SK-N-SH (cell line): ENCODE results near the gene FNDC3B. TPM values are rescaled to one million over a fixed set of nuclear protein-coding genes. Genes with fewer than 3 reads are reported as not detected.

Experiments used
- CTCF ChIA-PET: fragments of 300-600, 350-600 bp; formaldehyde crosslinking; extraction: SDS; loops from one replicate; lab custom pipeline; 2021; lab: Yijun Ruan, JAX
- POLR2A ChIA-PET: fragments of 350-600 bp; sonication (Branson Sonifier 250); formaldehyde crosslinking; extraction: SDS; loops from one replicate; lab custom pipeline; 2020; ENCODE audit warnings: antibody characterized with exemption, inconsistent platforms; lab: Yijun Ruan, JAX
- DNase-seq: peaks from one replicate; pipeline ENCODE4 v3.0.0; 2012
- H2AFZ ChIP-seq: fragments of 200-600 bp; sonication (generic); 2 replicates; pipeline ENCODE4 v1.8.1; 2016; ENCODE audit warnings: antibody characterized with exemption, mild to moderate bottlenecking, low read depth
- H3F3A ChIP-seq: fragments of 200-600 bp; sonication (generic); replicated peaks from 2 replicates; pipeline ENCODE3; 2016; ENCODE audit warnings: antibody characterized with exemption, mild to moderate bottlenecking; ENCODE audit not compliant: insufficient read depth
- H3K27ac ChIP-seq, 2 experiments: fragments of 200-500 bp in 1 of 2; fragments of 200-600 bp in 1 of 2; sonication (Bioruptor generic) in 1 of 2; sonication (generic), shearing (Covaris generic) in 1 of 2; 2 replicates each; pipeline versions ENCODE4 v1.5.1 to v1.6.1; 2014 to 2016; ENCODE audit warnings: low read depth in 2 of 2, inconsistent platforms in 1 of 2, low read length in 1 of 2, mild to moderate bottlenecking in 1 of 2, mixed read lengths in 1 of 2
- H3K27me3 ChIP-seq: fragments of 200-600 bp; sonication (generic), shearing (Covaris generic); 2 replicates; pipeline ENCODE4 v1.6.1; 2016; ENCODE audit warnings: mixed run types; ENCODE audit not compliant: insufficient read depth
- H3K36me3 ChIP-seq, 2 experiments: fragments of 200-500 bp in 1 of 2; fragments of 200-600 bp in 1 of 2; sonication (Bioruptor generic) in 1 of 2; sonication (generic) in 1 of 2; replicated peaks in 1 of 2; 2 replicates each; pipeline versions ENCODE3 to v1.5.1; 2014 to 2016; ENCODE audit warnings: low read length in 1 of 2, mild to moderate bottlenecking in 1 of 2; ENCODE audit not compliant: insufficient read depth in 2 of 2, control insufficient read depth in 1 of 2
- H3K4me1 ChIP-seq, 2 experiments: fragments of 200-500 bp in 1 of 2; fragments of 200-600 bp in 1 of 2; sonication (Bioruptor generic) in 1 of 2; sonication (generic), shearing (Covaris generic) in 1 of 2; 2 replicates each; pipeline versions ENCODE4 v1.5.1 to v1.6.1; 2014 to 2016; ENCODE audit warnings: low read depth in 1 of 2, low read length in 1 of 2, mixed run types in 1 of 2; ENCODE audit not compliant: insufficient read depth in 2 of 2, control insufficient read depth in 1 of 2
- H3K4me2 ChIP-seq: fragments of 200-600 bp; sonication (generic), shearing (Covaris generic); 2 replicates; pipeline ENCODE4 v1.6.1; 2017; ENCODE audit warnings: mixed run types
- H3K4me3 ChIP-seq, 2 experiments: fragments of 200-500 bp in 1 of 2; fragments of 200-600 bp in 1 of 2; sonication (Bioruptor generic) in 1 of 2; sonication (generic), shearing (Covaris generic) in 1 of 2; 2 replicates each; pipeline versions ENCODE4 v1.5.1 to v1.8.1; 2014 to 2016; ENCODE audit warnings: low read depth in 2 of 2, inconsistent platforms in 1 of 2, low read length in 1 of 2, mild to moderate bottlenecking in 1 of 2, mixed read lengths in 1 of 2, moderate library complexity in 1 of 2
- H3K79me2 ChIP-seq: fragments of 200-600 bp; sonication (generic); 2 replicates; pipeline ENCODE4 v1.8.1; 2017; ENCODE audit warnings: mild to moderate bottlenecking; ENCODE audit not compliant: insufficient read depth
- H3K9ac ChIP-seq: fragments of 200-600 bp; sonication (generic); 2 replicates; pipeline ENCODE4 v1.6.1; 2017; ENCODE audit warnings: mixed run types
- H3K9me2 ChIP-seq: fragments of 200-600 bp; sonication (generic); 2 replicates; pipeline ENCODE4 v1.6.1; 2017; ENCODE audit warnings: mixed run types
- H3K9me3 ChIP-seq: fragments of 200-600 bp; sonication (generic); 2 replicates; pipeline ENCODE4 v1.6.1; 2017; ENCODE audit warnings: mixed run types, mild to moderate bottlenecking, moderate library complexity
- H4K20me1 ChIP-seq: fragments of 200-600 bp; sonication (generic); 2 replicates; pipeline ENCODE4 v1.6.1; 2017; ENCODE audit warnings: mild to moderate bottlenecking, mixed run types; ENCODE audit not compliant: insufficient read depth
- CHD2 ChIP-seq: fragments of 150-350 bp; IDR thresholded peaks from 2 replicates; pipeline ENCODE4 v1.6.1; 2018; ENCODE audit warnings: low read length; ENCODE audit not compliant: partially characterized antibody
- EP300 ChIP-seq, 2 experiments: IDR thresholded peaks; 2 replicates each; pipeline versions ENCODE4 v1.4.0 to v1.6.1; 2012; ENCODE audit warnings: borderline replicate concordance in 1 of 2, low read depth in 1 of 2, low read length in 1 of 2
- FOSL2 ChIP-seq: IDR thresholded peaks from 2 replicates; pipeline ENCODE4 v1.4.0; 2012; ENCODE audit warnings: low read depth, mild to moderate bottlenecking, moderate library complexity, borderline replicate concordance
- MEF2A ChIP-seq: IDR thresholded peaks from 2 replicates; pipeline ENCODE4 v1.4.0; 2012; ENCODE audit warnings: low read depth, borderline replicate concordance
- NRF1 ChIP-seq: IDR thresholded peaks from 2 replicates; pipeline ENCODE4 v1.6.1; 2012; ENCODE audit warnings: low read depth, mild to moderate bottlenecking, low read length
- POLR2AphosphoS5 ChIP-seq: IDR thresholded peaks from 2 replicates; pipeline ENCODE4 v1.6.1; 2012; ENCODE audit warnings: low read depth, low read length
- RCOR1 ChIP-seq: fragments of 150-350 bp; IDR thresholded peaks from 2 replicates; pipeline ENCODE4 v1.6.1; 2017; ENCODE audit warnings: antibody characterized with exemption, low read length
- SIN3A ChIP-seq: IDR thresholded peaks from 2 replicates; pipeline ENCODE4 v1.6.1; 2012; ENCODE audit warnings: low read depth, mild to moderate bottlenecking, low read length, moderate library complexity, borderline replicate concordance
- SMC3 ChIP-seq: IDR thresholded peaks from 2 replicates; pipeline ENCODE4 v1.6.1; 2012; ENCODE audit warnings: low read depth, low read length, improper control_type of control experiment
- TCF12 ChIP-seq: IDR thresholded peaks from 2 replicates; pipeline ENCODE4 v1.4.0; 2012
- TEAD4 ChIP-seq: IDR thresholded peaks from 2 replicates; pipeline ENCODE4 v1.4.0; 2012; ENCODE audit warnings: mild to moderate bottlenecking, borderline replicate concordance; ENCODE audit not compliant: insufficient read depth
- WGBS: methylation state at CpG from one replicate; pipeline ENCODE4 v1.1.6; 2017; ENCODE audit warnings: low lambda C conversion rate; 5-methylcytosine and 5-hydroxymethylcytosine counted together
- polyA plus RNA-seq, 3 experiments: library from polyadenylated mRNA; depleted of rRNA; stranded (reverse); fragments of >200 nt; gene quantifications; 2 replicates each; pipeline ENCODE4 v1.2.3, GENCODE V29; 2012
- TF ChIP-seq, protein P1 (sequence below): IDR thresholded peaks from 2 replicates; pipeline ENCODE4 v1.4.0; 2012; ENCODE audit warnings: low read depth, borderline replicate concordance
- TF ChIP-seq, protein P2 (sequence below): fragments of 200-600 bp; sonication (generic); IDR thresholded peaks from 2 replicates; pipeline ENCODE4 v1.6.1; 2017; ENCODE audit warnings: antibody characterized with exemption, mild to moderate bottlenecking, moderate library complexity

Gene FNDC3B
- polyA plus RNA-seq, 1 of the 3 experiments (the other 2 are of a cell fraction), result 10.4 TPM

DNA sequence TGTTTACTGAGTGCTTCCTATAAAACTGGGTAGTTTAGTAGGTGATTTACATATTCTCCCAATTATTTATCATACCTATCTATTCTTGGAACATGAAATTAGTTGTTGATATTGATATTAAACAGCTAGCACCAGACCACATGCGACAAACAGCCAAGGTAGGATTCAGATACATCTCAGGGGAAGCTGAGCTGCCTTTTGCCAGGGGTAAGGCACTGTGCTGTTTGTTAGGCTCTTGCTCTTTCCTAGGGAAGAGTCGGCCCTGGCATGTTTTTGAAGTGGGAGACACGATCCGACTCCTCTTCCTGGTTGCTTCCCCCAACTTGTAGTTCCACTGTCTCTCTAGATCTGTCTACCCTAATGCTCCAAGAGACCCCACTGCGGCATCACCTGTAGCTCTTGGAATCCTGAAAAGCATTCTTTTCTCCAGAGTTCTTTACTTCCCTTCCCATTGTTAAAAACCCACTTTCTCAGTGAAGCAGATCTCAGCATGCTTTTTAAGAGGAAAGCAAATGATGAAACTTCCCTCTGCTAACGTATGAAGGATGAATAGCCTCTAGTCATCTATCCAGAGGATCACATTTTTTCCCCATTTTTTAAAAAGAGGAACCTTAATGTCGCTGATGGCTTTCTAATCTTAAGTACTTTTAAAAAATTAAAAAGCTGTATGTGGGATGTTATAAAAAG, 270.5 kb downstream of the FNDC3B start:
- CTCF ChIA-PET, result interaction anchor here (1.2 to 1.3 kb wide), 2 partner anchors 91 to 155 kb away, joined by 3 read pairs; no protein-coding TSS in a partner anchor

DNA sequence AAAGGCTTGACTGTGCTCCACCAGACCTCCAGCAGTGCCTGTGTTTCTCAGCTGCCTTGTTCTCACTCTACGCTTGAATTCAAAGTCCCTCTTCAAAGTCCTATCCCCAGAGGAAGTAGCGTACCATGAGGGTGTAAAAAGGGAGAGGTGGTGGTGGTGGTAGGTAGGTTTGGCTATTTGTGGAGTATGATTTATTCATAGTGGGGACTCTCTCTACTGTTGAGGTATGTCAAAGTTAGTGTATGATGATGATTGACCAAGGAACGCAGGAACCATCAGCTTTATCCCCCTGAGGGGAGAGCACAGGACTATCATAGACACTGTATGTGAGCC, 271.0 kb downstream of the FNDC3B start:
- Histone ChIP-seq H3K4me2 (no peak overlapping the region), H3K4me3 (no peak overlapping the region), H3K9me3 (no peaks in the 10 kb centered on the region), H3F3A (peaks cover 10% of the 10 kb centered on the region), H3K27ac (no peak overlapping the region), H3K27me3 (no peaks in the 10 kb centered on the region), H3K9me2 (no peaks in the 10 kb centered on the region), H2AFZ (no peak overlapping the region), H4K20me1 (peaks cover 8% of the 10 kb centered on the region), H3K4me1 (peaks cover 16 to 29% of the 10 kb centered on the region in 2 experiments), H3K36me3 (peaks cover 59% of the 10 kb centered on the region in 2 experiments), H3K79me2 (0 out of 2 replicates have a peak, but pooled peaks cover 3% of the 10 kb centered on the region), H3K9ac (no peak overlapping the region)
- CTCF ChIA-PET, result interaction anchor here (1.2 to 1.3 kb wide), 2 partner anchors 92 to 154 kb away, joined by 3 read pairs; no protein-coding TSS in a partner anchor
- POLR2A ChIA-PET, result no interaction called here
- DNase-seq, result no peak
- WGBS, result 93% methylated on average over 3 of the region's 3 CpGs
- TF ChIP-seq SMC3, result no peak
- TF ChIP-seq RCOR1, result no peak
- TF ChIP-seq EP300 (IDR thresholded peaks at IDR 0.05; ENCODE audit: borderline replicate concordance in 1 of 2, low read depth in 1 of 2, low read length in 1 of 2), result no peak
- no peak for TF ChIP-seq MEF2A

More for the DNA sequence above, 270.5 kb downstream of the FNDC3B start:
- H3K9me2 ChIP-seq, result no peaks in the 10 kb centered on the region
- H4K20me1 ChIP-seq, result peaks cover 8% of the 10 kb centered on the region
- WGBS, result 94% methylated on average over 7 of the region's 7 CpGs
- H3F3A ChIP-seq, result peaks cover 8% of the 10 kb centered on the region
- H3K4me3 ChIP-seq, result no peak overlapping the region
- no peak overlapping the region for H3K9ac ChIP-seq
- H3K27me3 ChIP-seq, result no peaks in the 10 kb centered on the region
- no peak overlapping the region for H3K4me2 ChIP-seq
- no peak for DNase-seq
- no peaks in the 10 kb centered on the region for H3K9me3 ChIP-seq
- H3K36me3 ChIP-seq, result peaks cover 57 to 59% of the 10 kb centered on the region in 2 experiments
- no peak overlapping the region for H3K27ac ChIP-seq
- 0 out of 2 replicates have a peak, but pooled peaks cover 3% of the 10 kb centered on the region for H3K79me2 ChIP-seq
- H2AFZ ChIP-seq, result no peak overlapping the region
- TF ChIP-seq RCOR1, result no peak
- TF ChIP-seq SIN3A, result no peak
- no peak for TF ChIP-seq SMC3
- TF ChIP-seq TCF12, result no peak
- no peak for TF ChIP-seq CHD2
- no peak for TF ChIP-seq FOSL2
- no peak for TF ChIP-seq TEAD4
- TF ChIP-seq POLR2AphosphoS5, result no peak
- TF ChIP-seq, protein P1, sequence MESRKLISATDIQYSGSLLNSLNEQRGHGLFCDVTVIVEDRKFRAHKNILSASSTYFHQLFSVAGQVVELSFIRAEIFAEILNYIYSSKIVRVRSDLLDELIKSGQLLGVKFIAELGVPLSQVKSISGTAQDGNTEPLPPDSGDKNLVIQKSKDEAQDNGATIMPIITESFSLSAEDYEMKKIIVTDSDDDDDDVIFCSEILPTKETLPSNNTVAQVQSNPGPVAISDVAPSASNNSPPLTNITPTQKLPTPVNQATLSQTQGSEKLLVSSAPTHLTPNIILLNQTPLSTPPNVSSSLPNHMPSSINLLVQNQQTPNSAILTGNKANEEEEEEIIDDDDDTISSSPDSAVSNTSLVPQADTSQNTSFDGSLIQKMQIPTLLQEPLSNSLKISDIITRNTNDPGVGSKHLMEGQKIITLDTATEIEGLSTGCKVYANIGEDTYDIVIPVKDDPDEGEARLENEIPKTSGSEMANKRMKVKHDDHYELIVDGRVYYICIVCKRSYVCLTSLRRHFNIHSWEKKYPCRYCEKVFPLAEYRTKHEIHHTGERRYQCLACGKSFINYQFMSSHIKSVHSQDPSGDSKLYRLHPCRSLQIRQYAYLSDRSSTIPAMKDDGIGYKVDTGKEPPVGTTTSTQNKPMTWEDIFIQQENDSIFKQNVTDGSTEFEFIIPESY, result no peak
- TF ChIP-seq NRF1, result no peak
- TF ChIP-seq, protein P2, sequence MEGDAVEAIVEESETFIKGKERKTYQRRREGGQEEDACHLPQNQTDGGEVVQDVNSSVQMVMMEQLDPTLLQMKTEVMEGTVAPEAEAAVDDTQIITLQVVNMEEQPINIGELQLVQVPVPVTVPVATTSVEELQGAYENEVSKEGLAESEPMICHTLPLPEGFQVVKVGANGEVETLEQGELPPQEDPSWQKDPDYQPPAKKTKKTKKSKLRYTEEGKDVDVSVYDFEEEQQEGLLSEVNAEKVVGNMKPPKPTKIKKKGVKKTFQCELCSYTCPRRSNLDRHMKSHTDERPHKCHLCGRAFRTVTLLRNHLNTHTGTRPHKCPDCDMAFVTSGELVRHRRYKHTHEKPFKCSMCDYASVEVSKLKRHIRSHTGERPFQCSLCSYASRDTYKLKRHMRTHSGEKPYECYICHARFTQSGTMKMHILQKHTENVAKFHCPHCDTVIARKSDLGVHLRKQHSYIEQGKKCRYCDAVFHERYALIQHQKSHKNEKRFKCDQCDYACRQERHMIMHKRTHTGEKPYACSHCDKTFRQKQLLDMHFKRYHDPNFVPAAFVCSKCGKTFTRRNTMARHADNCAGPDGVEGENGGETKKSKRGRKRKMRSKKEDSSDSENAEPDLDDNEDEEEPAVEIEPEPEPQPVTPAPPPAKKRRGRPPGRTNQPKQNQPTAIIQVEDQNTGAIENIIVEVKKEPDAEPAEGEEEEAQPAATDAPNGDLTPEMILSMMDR, result no peak
- TF ChIP-seq, all 33 proteins: peak for 0
- POLR2A ChIA-PET, result no interaction called here
- H3K4me1 ChIP-seq, result peaks cover 16 to 24% of the 10 kb centered on the region in 2 experiments
